SK-N-SH (cell line): ENCODE data around the gene LRRC17.
A peak's percentile ranks its signal among the peaks of the same experiment; 100 is the strongest.

Source experiments
- CTCF ChIP-seq: fragments of 200-600 bp; sonication (generic); IDR thresholded peaks from 2 replicates; pipeline ENCODE4 v1.6.1; 2017; ENCODE audit warnings: antibody characterized with exemption, mild to moderate bottlenecking, moderate library complexity
- EP300 ChIP-seq, 2 experiments: IDR thresholded peaks; 2 replicates each; pipeline versions ENCODE4 v1.4.0 to v1.6.1; 2012; ENCODE audit warnings: borderline replicate concordance in 1 of 2, low read depth in 1 of 2, low read length in 1 of 2
- EZH2phosphoT487 ChIP-seq: fragments of 200-600 bp; sonication (generic); IDR thresholded peaks from 2 replicates; pipeline ENCODE4 v1.6.1; 2017; ENCODE audit warnings: low read depth, mixed run types, mild to moderate bottlenecking, antibody characterized with exemption, moderate library complexity, borderline replicate concordance
- FOSL2 ChIP-seq: IDR thresholded peaks from 2 replicates; pipeline ENCODE4 v1.4.0; 2012; ENCODE audit warnings: low read depth, mild to moderate bottlenecking, moderate library complexity, borderline replicate concordance
- FOXJ3 ChIP-seq: sonication (generic); formaldehyde crosslinking; IDR thresholded peaks from 2 replicates; pipeline ENCODE4 v1.5.1; 2020; ENCODE audit warnings: mild to moderate bottlenecking, missing genetic modification reagents
- FOXM1 ChIP-seq: IDR thresholded peaks from 2 replicates; pipeline ENCODE4 v1.4.0; 2012; ENCODE audit warnings: low read depth, mild to moderate bottlenecking
- RAD21 ChIP-seq: IDR thresholded peaks from 2 replicates; pipeline ENCODE4 v1.6.1; 2012; ENCODE audit warnings: mild to moderate bottlenecking, low read length
- REST ChIP-seq: IDR thresholded peaks from 2 replicates; pipeline ENCODE4 v1.6.1; 2012; ENCODE audit warnings: mild to moderate bottlenecking, low read depth, low read length, moderate library complexity
- RFX5 ChIP-seq: IDR thresholded peaks from 2 replicates; pipeline ENCODE4 v1.6.1; 2012; ENCODE audit warnings: mild to moderate bottlenecking, improper control_type of control experiment, low read length
- SMC3 ChIP-seq: IDR thresholded peaks from 2 replicates; pipeline ENCODE4 v1.6.1; 2012; ENCODE audit warnings: low read depth, low read length, improper control_type of control experiment
- TAF1 ChIP-seq: IDR thresholded peaks from 2 replicates; pipeline ENCODE4 v1.6.1; 2012; ENCODE audit warnings: low read depth, mild to moderate bottlenecking, low read length, moderate library complexity, borderline replicate concordance
- TF ChIP-seq, protein P1 (sequence below): IDR thresholded peaks from 2 replicates; pipeline ENCODE4; 2012

DNA sequence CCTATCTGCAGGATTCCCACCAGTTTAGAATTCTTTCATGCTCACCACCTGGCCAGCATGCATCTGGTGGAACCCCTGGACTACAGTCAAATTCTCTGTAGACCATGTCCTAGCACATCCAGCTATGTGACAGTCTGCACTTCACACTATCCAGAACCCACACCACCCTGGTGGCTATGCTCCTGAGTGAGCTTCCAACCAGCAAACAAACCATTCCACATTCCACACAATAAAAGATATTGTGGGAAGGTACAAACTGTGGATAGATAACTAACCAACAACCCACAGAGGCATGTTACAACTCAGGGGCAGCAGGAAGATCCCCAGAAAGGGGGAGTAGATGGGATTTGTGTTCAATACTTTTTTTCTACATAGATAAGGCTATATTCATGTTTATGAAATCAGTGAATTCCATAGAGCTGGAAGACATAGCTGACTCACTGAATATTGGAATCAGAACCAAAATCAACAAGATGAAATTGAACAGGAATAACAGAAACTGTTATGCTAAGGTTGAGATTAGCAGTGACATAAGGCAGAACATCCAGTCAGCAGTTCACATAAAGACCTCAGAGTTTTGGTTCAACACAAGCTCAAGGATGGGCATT lies 72.5 kb downstream of the LRRC17 start:
- TF ChIP-seq TAF1 = no peak
- TF ChIP-seq, protein P1, sequence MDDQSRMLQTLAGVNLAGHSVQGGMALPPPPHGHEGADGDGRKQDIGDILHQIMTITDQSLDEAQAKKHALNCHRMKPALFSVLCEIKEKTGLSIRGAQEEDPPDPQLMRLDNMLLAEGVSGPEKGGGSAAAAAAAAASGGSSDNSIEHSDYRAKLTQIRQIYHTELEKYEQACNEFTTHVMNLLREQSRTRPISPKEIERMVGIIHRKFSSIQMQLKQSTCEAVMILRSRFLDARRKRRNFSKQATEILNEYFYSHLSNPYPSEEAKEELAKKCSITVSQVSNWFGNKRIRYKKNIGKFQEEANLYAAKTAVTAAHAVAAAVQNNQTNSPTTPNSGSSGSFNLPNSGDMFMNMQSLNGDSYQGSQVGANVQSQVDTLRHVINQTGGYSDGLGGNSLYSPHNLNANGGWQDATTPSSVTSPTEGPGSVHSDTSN = no peak
- TF ChIP-seq REST = no peak
- peak in 1 of 2 experiments; percentile 33; a peak in 1 of 4 replicates for TF ChIP-seq EP300 (IDR thresholded peaks at IDR 0.05; ENCODE audit: borderline replicate concordance in 1 of 2, low read depth in 1 of 2, low read length in 1 of 2)
- no peak for TF ChIP-seq RAD21
- TF ChIP-seq FOSL2 = no peak
- TF ChIP-seq CTCF = no peak
- TF ChIP-seq RFX5 = no peak
- no peak for TF ChIP-seq FOXM1
- no peak for TF ChIP-seq FOXJ3 (CRISPR knock-in tag)
- no peak for TF ChIP-seq EZH2phosphoT487
- no peak for TF ChIP-seq SMC3
